HG02973 (cell line): ENCODE data around the gene MGAT4B.

Experiments used
- ATAC-seq: cut with Tn5 transposase; IDR thresholded peaks from one replicate; pipeline ENCODE4 v1.9.1; 2021; ENCODE audit warnings: moderate library complexity; ENCODE audit not compliant: unreplicated experiment

The MGAT4B gene

DNA sequence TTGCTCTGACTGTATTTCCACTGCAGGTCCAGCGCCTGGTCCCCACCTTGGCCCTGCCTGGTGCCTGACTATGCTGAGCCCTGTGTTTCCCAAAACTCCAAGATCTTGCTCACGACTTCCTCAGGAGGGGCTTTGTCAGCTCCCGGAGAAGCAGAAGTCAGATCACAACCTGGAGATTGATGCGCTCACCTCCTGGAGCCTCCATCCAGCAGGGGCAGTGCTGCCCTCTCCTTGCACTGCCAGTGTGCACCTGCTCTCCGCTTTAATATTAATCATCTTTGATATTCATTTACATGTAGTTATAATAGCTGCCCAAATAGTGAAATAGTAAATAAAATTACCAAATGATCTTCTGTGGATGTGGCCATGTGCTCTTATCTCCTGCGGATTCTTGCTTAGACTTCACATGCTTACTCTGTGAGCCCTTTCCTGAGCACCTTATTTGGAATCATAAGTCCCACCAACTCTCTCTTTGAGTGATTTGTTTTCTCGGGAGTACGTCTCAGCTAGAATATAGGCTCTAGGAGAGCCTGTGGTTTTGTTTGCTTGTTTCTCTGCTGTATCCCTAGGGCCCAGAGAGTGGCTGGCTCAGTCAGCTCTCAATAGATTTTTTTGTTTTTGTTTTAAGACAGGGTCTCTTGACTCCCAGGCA is 56.7 kb downstream of the MGAT4B start:
- ATAC-seq = no peak

DNA sequence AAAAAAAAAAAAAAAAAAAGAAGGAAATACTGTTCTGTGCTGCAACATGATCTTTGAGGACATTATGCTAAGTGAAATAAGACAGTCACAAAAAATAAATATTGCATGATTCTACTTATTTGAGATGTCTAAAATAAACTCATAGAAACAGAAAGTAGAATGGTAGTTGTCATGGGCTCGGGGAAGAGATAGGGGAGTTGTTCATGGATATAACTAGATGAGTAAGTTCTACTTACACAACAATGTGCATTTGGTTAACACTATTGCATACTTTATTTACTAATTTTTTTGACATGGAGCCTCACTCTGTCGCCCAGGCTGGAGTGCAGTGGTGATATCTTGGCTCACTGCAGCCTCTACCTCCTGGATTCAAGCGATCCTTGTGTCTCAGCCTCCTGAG is 58.9 kb downstream of the MGAT4B start:
- no peak for ATAC-seq
